ENCODE results near the gene S1PR1.

DNA sequence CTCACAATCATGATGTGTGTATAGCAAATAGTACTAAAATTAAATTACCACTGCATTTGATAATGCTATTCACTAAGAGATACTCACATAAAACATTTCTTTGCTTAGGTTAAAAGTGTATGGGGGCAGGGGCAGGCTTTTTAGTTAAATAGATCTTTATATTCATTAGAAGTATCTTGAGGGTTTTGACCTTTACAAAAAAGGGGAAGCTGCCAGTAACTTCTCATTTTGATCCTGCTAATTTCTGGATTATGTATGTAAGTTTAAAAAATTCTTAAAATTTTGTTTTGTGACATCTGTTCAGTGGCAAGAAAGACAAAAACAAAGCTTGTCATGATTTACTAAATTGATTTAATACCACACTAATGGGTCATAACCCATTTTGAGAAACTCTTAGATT, 45.8 kb upstream of the S1PR1 start:
- TF ChIP-seq, protein P1, sequence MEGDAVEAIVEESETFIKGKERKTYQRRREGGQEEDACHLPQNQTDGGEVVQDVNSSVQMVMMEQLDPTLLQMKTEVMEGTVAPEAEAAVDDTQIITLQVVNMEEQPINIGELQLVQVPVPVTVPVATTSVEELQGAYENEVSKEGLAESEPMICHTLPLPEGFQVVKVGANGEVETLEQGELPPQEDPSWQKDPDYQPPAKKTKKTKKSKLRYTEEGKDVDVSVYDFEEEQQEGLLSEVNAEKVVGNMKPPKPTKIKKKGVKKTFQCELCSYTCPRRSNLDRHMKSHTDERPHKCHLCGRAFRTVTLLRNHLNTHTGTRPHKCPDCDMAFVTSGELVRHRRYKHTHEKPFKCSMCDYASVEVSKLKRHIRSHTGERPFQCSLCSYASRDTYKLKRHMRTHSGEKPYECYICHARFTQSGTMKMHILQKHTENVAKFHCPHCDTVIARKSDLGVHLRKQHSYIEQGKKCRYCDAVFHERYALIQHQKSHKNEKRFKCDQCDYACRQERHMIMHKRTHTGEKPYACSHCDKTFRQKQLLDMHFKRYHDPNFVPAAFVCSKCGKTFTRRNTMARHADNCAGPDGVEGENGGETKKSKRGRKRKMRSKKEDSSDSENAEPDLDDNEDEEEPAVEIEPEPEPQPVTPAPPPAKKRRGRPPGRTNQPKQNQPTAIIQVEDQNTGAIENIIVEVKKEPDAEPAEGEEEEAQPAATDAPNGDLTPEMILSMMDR (conservative IDR thresholded peaks at IDR 0.05): no peak
- no peak for TF ChIP-seq EZH2 (IDR thresholded peaks at IDR 0.05; ENCODE audit: low read depth)

Measured in PC-9 (cell line).